Tibial nerve (tissue), 4 donors: ENCODE data around the gene PACSIN3. TPM values are rescaled to one million over a fixed set of nuclear protein-coding genes. Genes with fewer than 3 reads are reported as not detected.

Experiments used
- DNase-seq, 2 donors: peaks; one replicate each; pipeline ENCODE4 v3.0.0-alpha.2; 2019; ENCODE audit warnings: low spot score in 2 of 2
- H3K27ac ChIP-seq, 4 donors: fragments of 200-600 bp; sonication (generic) in 3 of 4; one replicate each; pipeline ENCODE4 v1.5.1; 2017 to 2019; ENCODE audit warnings: mild to moderate bottlenecking in 1 of 4
- H3K27me3 ChIP-seq, 2 donors: fragments of 200-600 bp; sonication (generic) in 1 of 2; one replicate each; pipeline versions ENCODE4 v1.5.1 to v1.6.0; 2017 to 2019
- H3K36me3 ChIP-seq, 3 donors: fragments of 200-600 bp; sonication (generic); one replicate each; pipeline ENCODE4 v1.5.1; 2018 to 2019
- H3K4me1 ChIP-seq, 4 donors: fragments of 200-600 bp; sonication (generic) in 3 of 4; one replicate each; pipeline ENCODE4 v1.5.1; 2017 to 2019
- H3K4me3 ChIP-seq, 4 donors: fragments of 200-600 bp; sonication (generic) in 3 of 4; one replicate each; pipeline ENCODE4 v1.5.1; 2017 to 2019; ENCODE audit warnings: mild to moderate bottlenecking in 1 of 4, moderate library complexity in 1 of 4
- H3K9me3 ChIP-seq, 4 donors: fragments of 200-600 bp; sonication (generic) in 3 of 4; one replicate each; pipeline ENCODE4 v1.5.1; 2017 to 2019
- CTCF ChIP-seq, 5 experiments: fragments of 200-600 bp in 3 of 5; fragments of 450-650 bp in 2 of 5; sonication (generic) in 3 of 5; IDR thresholded peaks; one replicate each; pipeline ENCODE4 v1.5.1; 2016 to 2019; ENCODE audit warnings: antibody characterized with exemption in 5 of 5, mild to moderate bottlenecking in 3 of 5, moderate library complexity in 2 of 5
- EP300 ChIP-seq, 2 donors: sonication (generic); formaldehyde crosslinking; IDR thresholded peaks; one replicate each; pipeline ENCODE4 v1.6.1; 2017; ENCODE audit warnings: antibody characterized with exemption in 2 of 2, mild to moderate bottlenecking in 1 of 2
- POLR2A ChIP-seq, 2 donors: fragments of 450-650 bp; IDR thresholded peaks; one replicate each; pipeline ENCODE4 v1.6.1; 2017; ENCODE audit warnings: antibody characterized with exemption in 2 of 2, mild to moderate bottlenecking in 2 of 2, moderate library complexity in 2 of 2
- WGBS, 2 donors: methylation state at CpG; one replicate each; pipeline ENCODE4 v1.1.5; 2018; 5-methylcytosine and 5-hydroxymethylcytosine counted together
- total RNA-seq, 4 donors: library from RNA; depleted of rRNA; stranded (reverse); fragments of >200 nt; gene quantifications; one replicate each; pipeline ENCODE4 v1.1.0, GENCODE V29; 2016

PACSIN3 gene
- total RNA-seq, result 10 to 100 TPM; 44.8 to 69.0 (median 61.6) TPM

DNA sequence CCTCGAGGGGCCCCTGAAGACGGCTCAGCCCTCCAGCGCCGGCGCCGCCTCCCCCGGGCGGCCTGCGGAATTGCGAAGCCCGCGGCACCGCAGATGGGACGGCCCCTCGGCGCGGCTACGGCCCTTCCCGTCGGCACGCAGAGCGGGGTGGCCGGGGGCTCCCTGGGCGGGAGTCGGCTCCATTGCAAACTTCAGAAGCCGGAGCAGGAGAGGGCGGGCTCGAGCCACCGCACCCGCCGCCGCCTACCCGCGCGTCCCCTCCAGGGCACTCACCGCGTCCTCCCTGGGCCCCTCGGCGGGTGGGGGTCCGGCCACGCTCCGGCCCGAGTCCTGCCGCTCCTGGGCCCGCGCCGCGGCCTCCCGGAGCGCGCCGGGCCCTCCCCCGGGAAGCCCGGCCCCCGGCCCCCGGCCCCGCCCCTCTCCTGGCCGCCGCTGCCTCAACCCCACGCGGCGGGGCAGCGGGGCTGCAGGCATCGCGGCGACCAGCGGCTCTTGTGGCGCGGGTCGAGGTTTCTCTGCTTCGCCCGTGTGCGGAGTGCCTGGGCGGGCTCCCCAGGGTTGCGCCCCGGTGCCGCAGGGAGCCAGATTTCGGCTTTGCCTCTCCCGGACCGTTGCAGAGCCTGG is at the start of gene PACSIN3:
Gene PACSIN3 (minus strand): TSS at position 359 of the 624 bp plus-strand sequence. CDS start 3,707 bp downstream, outside the sequence.
- 0% methylated on average over 27 to 48 of the region's 80 CpGs for WGBS, 2 donors
- Histone ChIP-seq H3K4me1 (peaks cover 0 to 60% (median 30%) of the 10 kb centered on the region in 4 donors), H3K27me3 (no peaks in the 10 kb centered on the region), H3K27ac (peak within 1 kb of the TSS; percentile 86 to 99 (median 92)), H3K9me3 (no peaks in the 10 kb centered on the region), H3K36me3 (peaks cover 0 to 14% (median 0%) of the 10 kb centered on the region in 3 donors), H3K4me3 (peak within 1 kb of the TSS; percentile 47 to 84 (median 78))
- no peak for DNase-seq
- TF ChIP-seq POLR2A (IDR thresholded peaks at IDR 0.05) (peak; percentile 37 to 49), CTCF (IDR thresholded peaks at IDR 0.05) (peak in 3 of 5 experiments; percentile 14 to 35 (median 18)), EP300 (IDR thresholded peaks at IDR 0.05) (no peak)

- Histone ChIP-seq H3K4me3 (no peak overlapping the region), H3K9me3 (no peaks in the 10 kb centered on the region), H3K27me3 (no peaks in the 10 kb centered on the region), H3K36me3 (peaks cover 0 to 61% (median 7%) of the 10 kb centered on the region in 3 donors), H3K27ac (no peak overlapping the region), H3K4me1 (peaks cover 0 to 20% (median 2%) of the 10 kb centered on the region in 4 donors)
- DNase-seq, result no peak
- TF ChIP-seq POLR2A (IDR thresholded peaks at IDR 0.05), result no peak
- no peak for TF ChIP-seq EP300 (IDR thresholded peaks at IDR 0.05)
- TF ChIP-seq CTCF (IDR thresholded peaks at IDR 0.05), result no peak
- WGBS, 2 donors, result 84 to 86% methylated on average over 12 of the region's 12 CpGs
Measured at GRCh38 chr11:47235163-47235562, 48.9 kb upstream of the PACSIN3 start.

DNA sequence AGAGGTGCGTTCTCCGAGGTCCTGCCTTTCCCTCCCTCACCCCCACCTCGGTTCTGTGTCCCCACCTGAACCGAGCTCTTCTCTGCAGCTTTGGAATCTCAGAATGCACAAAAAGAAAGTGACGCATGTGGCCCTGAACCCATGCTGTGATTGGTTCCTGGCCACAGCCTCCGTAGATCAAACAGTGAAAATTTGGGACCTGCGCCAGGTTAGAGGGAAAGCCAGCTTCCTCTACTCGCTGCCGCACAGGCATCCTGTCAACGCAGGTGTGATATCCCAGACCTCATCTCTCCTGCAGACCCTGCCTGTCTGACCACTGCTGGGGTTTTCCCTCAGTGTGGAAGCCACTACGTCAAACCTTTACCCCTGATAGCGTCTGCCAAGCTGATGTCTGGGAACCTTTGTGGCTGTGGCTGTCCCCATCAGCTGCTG is 48.5 kb upstream of the PACSIN3 start:
- peaks cover 0 to 61% (median 2%) of the 10 kb centered on the region in 3 donors for H3K36me3 ChIP-seq

DNA sequence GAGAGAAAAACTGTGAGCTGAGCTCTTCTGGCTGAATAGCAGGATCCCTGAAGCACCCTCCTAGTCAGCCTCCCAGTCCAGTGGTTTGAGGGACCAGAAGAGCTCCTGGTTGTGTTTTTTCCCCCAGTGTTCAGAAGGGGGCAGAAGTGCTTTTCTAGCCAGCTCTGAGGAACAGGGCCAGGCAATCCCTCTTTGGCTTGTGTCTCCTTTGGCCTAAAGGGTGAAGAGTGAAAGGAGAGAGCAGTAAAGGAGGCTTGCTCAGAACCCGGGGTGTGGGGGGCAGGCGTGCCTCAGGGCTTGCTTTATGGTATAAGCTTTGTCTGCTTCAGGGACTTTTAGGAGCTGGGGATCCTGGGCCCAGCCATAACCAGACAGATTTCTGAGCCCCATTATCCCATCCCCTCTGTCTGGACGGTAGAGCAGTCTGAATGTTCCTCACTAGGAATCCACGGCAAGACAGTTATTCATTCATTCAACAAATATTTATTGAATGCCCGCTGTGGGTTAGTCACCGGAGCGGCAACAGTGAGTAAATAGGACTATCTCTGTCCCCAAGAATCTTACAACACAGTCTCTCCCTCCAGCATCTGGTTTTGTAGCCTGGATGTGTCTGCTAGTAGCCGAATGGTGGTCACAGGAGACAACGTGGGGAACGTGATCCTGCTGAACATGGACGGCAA is 47.9 kb upstream of the PACSIN3 start:
- peaks cover 0 to 20% (median 2%) of the 10 kb centered on the region in 4 donors for H3K4me1 ChIP-seq

More for the DNA sequence above, 48.5 kb upstream of the PACSIN3 start:
- no peak for TF ChIP-seq CTCF (IDR thresholded peaks at IDR 0.05)
- Histone ChIP-seq H3K4me1 (peaks cover 0 to 20% (median 2%) of the 10 kb centered on the region in 4 donors), H3K27me3 (no peaks in the 10 kb centered on the region), H3K27ac (peak overlapping the region in 1 of 4 donors; percentile 29), H3K9me3 (no peaks in the 10 kb centered on the region), H3K4me3 (no peak overlapping the region)
- DNase-seq, result no peak
- 63 to 74% methylated on average over 12 of the region's 12 CpGs for WGBS, 2 donors

More for the DNA sequence above, 47.9 kb upstream of the PACSIN3 start:
- Histone ChIP-seq H3K36me3 (peaks cover 0 to 59% (median 0%) of the 10 kb centered on the region in 3 donors), H3K27ac (peak overlapping the region in 3 of 4 donors; percentile 1 to 52 (median 29)), H3K4me3 (no peak overlapping the region), H3K27me3 (no peaks in the 10 kb centered on the region), H3K9me3 (no peaks in the 10 kb centered on the region)
- TF ChIP-seq CTCF (IDR thresholded peaks at IDR 0.05), result peak in 2 of 5 experiments; percentile 33 to 56
- no peak for TF ChIP-seq POLR2A (IDR thresholded peaks at IDR 0.05)
- TF ChIP-seq EP300 (IDR thresholded peaks at IDR 0.05), result peak in 1 of 2 donors; percentile 27
- no peak for DNase-seq
- WGBS, 2 donors, result 37 to 42% methylated on average over 11 of the region's 11 CpGs
